Measurements from ENCODE around the gene SCD.
"Not testable (repeated sequence)": the region's sequence is repeated elsewhere in the genome, so short reads cannot be mapped to it uniquely, and the experiment has no call there.

SCD gene

GRCh38 chr10:100346765-100347567 is at the start of gene SCD:
SCD (plus strand) TSS chr10:100347233; CDS start chr10:100347505, 272 bp downstream.
- DNase-seq (ENCODE audit: low read depth): peak; percentile 95

DNA sequence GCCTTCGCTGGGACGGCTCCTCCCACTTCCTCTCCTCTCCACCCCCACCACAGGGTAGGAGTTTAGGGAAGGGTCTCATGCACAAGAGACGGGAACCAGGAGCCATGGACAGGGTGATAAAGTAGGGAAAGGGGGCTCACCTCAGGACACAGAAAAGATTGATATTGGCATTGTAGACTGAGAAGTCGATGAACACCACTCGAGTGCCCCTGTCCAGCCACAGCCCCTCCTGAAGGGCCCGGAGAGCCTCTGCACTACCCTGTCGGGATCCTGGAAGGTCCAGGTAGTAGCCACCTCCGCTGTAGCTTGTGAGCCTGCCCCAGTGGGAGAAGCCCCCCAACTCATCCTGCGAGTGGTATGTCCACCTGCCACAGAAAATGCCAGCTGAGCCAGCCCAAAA is 49.8 kb upstream of the SCD start:
- DNase-seq (ENCODE audit: low read depth): no peak

- not testable (repeated sequence) for DNase-seq (ENCODE audit: low read depth)
These were observed 45.9 kb upstream of the SCD start for GRCh38 chr10:100301123-100301522.

GRCh38 chr10:100303724-100304319 is 43.2 kb upstream of the SCD start:
- peak; percentile 15 for DNase-seq (ENCODE audit: low read depth)

DNA sequence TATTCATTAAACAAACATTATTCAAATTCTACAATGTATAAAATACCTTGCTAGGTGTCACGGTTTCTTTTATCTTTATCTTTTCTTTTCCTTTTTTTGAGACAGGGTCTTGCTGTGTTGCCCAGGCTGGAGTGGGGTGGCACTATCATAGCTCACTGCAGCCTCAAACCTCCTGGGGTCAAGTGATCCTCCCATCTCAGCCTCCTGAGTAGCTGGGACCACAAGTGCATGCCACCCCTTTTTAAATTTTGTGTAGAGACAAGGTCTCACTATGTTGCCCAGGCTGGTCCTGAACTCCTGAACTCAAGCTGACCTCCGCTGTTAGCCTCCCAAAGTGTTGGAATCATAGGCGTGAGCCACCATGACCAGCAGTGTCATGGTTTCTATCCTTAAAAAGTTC is 42.6 kb upstream of the SCD start:
- no peak for DNase-seq (ENCODE audit: low read depth)

GRCh38 chr10:100306861-100307260 is 40.2 kb upstream of the SCD start:
- DNase-seq (ENCODE audit: low read depth): no peak

DNA sequence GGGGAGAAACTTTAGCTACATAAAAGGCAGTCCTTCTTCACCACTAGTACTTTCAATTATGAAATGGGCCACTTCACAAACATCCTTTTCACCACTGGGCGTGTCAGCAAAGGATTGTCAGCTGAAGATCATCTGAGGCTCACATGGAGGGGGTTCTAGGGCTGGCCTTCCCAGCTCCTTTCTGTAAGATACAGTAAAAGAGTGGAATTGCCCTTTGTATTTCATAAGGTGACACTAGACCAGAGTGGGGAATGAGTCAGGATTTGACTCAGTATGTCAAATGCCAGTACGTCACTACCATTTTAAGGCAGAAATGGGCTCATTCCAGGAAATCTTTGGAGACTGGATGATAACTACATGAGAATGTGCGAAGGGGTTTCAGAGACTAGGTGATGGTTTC is 39.3 kb upstream of the SCD start:
- DNase-seq (ENCODE audit: low read depth): peak; percentile 9

- no peak for DNase-seq (ENCODE audit: low read depth)
These were observed 35.7 kb upstream of the SCD start for GRCh38 chr10:100311298-100311697.

- peak; percentile 79 for DNase-seq (ENCODE audit: low read depth)
These were observed 31.4 kb upstream of the SCD start for GRCh38 chr10:100315615-100316014.

- no peak for DNase-seq (ENCODE audit: low read depth)
These were observed 28.8 kb upstream of the SCD start for GRCh38 chr10:100318207-100318606.

DNA sequence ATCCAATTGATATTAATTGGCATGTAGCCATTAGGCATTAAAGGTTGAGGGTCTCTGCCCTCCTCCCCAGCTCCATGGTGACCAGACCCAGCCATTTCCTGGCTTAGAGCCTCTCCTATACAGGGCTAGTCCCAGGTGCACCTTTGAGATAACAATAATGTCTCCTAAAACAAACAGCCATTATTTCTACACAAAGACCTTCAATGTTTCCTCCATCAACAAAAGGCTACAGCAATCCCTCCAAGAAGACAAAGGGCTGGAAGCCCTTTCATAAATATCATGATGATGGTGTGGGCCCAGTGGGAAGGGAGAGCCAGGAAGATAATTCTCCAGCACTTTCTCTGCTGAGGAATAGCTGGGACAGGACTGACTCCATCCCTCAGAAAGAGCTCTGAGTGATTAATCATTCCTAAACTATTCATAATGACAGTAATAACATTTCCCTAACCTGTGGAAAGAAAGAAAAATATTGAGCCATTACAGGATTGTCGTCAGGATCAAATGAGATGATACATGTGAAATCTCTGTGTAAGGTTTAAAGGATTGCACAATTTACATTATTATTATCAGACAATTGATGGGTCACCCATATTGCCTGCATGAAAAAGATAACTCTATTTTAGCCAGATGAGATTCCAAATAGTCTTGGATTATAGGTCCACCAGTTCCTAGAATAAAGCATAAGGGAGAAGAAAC is 27.2 kb upstream of the SCD start:
- DNase-seq (ENCODE audit: low read depth): no peak

DNA sequence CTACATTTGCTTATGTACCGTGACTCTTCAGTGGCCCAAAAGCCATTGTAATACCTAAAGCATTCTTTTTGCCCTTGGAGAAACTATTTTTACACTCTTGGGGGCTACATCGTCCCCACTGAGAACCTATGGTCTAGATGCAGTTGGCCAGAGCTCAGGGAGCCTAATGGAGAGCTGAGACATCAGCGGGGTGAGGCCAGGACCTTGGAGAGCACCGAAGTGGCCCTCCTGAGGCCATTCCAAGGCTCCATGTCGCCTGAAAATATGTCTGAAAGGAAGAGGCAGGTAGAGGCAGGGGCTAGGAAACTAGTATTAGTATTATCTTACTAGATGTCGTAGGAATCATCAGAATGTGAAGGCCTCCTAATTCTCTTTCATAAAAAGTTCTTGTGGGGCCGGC is 21.9 kb upstream of the SCD start:
- no peak for DNase-seq (ENCODE audit: low read depth)

GRCh38 chr10:100327007-100327717 is 19.9 kb upstream of the SCD start:
- DNase-seq (ENCODE audit: low read depth): no peak

DNA sequence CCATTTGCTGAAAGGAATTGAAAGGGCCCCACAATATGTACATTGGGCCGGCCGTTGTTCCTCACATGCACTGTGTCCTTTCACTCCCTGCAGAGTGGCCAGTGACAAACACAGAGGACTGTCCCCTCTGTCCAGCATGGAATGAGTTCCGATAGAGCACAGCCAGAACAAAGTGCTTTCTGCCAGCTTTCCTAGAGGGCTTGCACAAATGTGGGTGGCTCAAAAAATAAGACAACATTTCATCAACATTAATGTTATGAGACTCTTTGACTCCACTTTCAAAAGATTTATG is 19.4 kb upstream of the SCD start:
- no peak for DNase-seq (ENCODE audit: low read depth)

- DNase-seq (ENCODE audit: low read depth): no peak
These were observed 18.8 kb upstream of the SCD start for GRCh38 chr10:100328198-100328597.

GRCh38 chr10:100330079-100330478 is 17.0 kb upstream of the SCD start, which contains the start of gene PKD2L1:
PKD2L1 (minus strand) TSS chr10:100330228; CDS start chr10:100330103, 125 bp downstream.
- no peak for DNase-seq (ENCODE audit: low read depth)

DNA sequence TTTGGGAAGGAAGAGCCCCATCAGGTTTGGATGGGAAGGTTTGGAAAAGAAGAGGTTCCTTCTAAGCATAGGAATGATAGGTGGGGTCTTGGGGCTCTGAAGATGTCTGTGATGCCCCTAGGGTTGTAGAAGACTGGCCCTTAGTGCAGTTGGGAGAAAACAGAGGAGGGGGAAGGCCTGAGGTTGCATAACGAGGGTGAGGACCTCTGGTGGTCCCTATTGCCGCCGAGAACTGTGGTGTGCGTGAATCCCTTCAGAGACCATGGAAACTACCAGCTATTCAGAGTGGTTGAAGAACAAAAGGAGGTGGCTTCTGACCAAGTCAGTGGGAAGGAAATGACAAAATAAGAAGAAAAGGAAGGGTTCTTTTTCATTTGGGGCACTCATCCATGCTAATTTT is 13.9 kb upstream of the SCD start:
- DNase-seq (ENCODE audit: low read depth): no peak

DNA sequence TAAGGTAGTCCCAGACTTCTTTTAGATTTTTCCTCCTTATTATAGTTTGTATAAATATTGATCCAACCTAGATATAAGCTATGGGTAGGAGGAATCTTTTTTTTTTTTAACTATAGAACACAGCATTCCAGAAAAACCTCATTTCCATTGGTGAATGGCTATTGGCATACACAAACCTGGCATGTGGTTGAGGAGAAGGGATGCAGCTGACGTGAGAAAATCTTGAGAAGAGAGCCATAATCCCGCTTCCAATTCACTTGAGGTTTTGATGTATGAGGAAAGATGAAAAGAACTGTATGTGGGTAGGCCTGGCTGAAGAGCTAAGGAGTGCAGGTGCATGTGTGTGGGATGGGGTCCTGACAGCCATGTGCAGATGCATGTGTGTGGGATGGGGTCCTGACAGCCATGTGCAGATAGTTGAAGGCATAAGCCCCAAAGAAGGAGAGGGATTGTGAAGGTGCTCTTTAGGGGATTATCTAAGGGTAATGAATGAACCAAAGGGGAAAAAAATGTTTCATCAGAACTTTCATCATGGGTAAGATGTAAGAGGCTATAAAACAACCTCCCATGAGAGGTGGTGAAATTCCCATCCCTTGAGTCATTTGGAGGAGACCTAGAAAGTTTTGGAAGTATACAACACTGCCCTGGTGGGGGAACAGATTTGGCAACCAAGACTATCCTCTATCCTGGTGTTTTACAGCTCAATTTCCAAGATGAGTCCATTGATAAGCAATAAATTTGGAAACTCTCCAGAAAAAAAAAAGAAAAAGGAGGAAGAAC is 13.2 kb upstream of the SCD start:
- no peak for DNase-seq (ENCODE audit: low read depth)

GRCh38 chr10:100334762-100335161 is 12.3 kb upstream of the SCD start:
- peak; percentile 38 for DNase-seq (ENCODE audit: low read depth)

DNA sequence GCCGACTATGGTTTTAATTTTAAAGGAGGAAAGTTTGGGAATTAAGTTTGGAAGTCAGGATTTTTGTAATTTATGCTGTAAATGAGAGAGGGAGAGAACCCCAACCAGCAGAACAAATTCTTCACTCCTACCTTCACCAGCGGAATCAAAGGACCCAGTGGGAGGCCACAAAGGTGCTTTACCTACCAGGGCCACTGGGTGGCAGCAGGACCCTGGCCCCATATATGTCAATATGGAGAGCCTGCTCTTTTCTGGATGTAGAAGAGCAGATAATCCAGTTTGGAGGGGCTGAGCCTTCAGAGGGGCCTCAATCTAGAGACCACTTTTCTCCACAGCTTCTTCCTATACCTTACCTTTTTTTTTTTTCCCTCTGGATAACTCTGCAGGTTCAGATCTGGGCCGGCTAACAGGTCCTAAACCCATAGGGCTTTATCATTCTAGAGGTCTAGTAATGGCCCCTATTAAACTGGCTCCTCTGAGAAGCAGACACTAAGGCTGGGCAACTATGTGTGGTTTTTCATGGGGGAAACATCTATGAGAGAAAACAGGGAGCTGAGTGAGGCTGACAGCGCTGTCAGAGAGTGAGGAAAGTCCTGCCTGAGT is 8.5 kb upstream of the SCD start:
- peak; percentile 41 for DNase-seq (ENCODE audit: low read depth)

DNA sequence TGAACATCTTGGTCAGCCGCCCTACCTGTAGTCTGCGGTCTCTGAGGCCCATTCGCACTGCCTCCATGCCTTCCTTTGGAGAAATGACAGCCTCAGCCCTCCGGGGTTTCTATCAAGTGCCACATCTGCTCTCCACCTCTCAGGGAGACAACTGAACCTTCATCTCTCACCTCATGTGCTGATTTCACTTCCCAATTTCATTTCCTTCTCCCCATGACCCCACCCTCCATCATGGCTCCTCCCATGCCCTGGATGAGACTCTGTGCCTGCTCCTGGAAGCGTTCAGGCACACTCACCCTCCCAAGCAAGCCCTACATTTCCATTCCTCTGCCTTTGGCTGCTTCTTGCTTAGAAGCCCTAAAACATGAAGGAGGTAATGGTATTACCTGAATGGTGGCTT is 7.8 kb upstream of the SCD start:
- DNase-seq (ENCODE audit: low read depth): no peak
